ENCODE data around the gene RPA3. TPM values are rescaled to one million over a fixed set of nuclear protein-coding genes. Genes with fewer than 3 reads are reported as not detected.

RPA3 gene
- total RNA-seq, 1 donor from 2014 or later = 0.96 TPM

GRCh38 chr7:7596176-7596575 is 122.2 kb downstream of the RPA3 start:
- intact Hi-C loops (cut with DNase I) = loop anchor here (10.0 kb wide), 1 partner anchor 619 kb away; no protein-coding TSS in a partner anchor
- peak in 1 of 2 donors; percentile 9 for DNase-seq (ENCODE audit: low spot score in 2 of 2)
- peaks cover 9 to 25% of the 10 kb centered on the region in 2 donors for H3K36me3 ChIP-seq
- H3K27me3 ChIP-seq = no peaks in the 10 kb centered on the region
- no peak overlapping the region for H3K27ac ChIP-seq
- H3K4me3 ChIP-seq = no peak overlapping the region
- H3K9me3 ChIP-seq = no peaks in the 10 kb centered on the region
- no peaks in the 10 kb centered on the region for H3K4me1 ChIP-seq
- no peak for TF ChIP-seq CTCF (IDR thresholded peaks at IDR 0.05)

GRCh38 chr7:7595451-7595850 is 123.0 kb downstream of the RPA3 start:
- Histone ChIP-seq H3K36me3 (peaks cover 9 to 25% of the 10 kb centered on the region in 2 donors), H3K4me1 (no peaks in the 10 kb centered on the region), H3K4me3 (no peak overlapping the region), H3K27me3 (no peaks in the 10 kb centered on the region), H3K27ac (no peak overlapping the region), H3K9me3 (no peaks in the 10 kb centered on the region)
- TF ChIP-seq CTCF (IDR thresholded peaks at IDR 0.05) = peak in 2 of 3 experiments; percentile 18 to 32
- no peak for DNase-seq (ENCODE audit: low spot score in 2 of 2)
- intact Hi-C loops (cut with DNase I) = loop anchor here (10.0 kb wide), 1 partner anchor 619 kb away; no protein-coding TSS in a partner anchor

Other genes starting within 250 kb of the RPA3 start
- 0.11 TPM for gene COL28A1, start 182.7 kb downstream of the RPA3 start, total RNA-seq
- gene MIOS, start 151.7 kb downstream of the RPA3 start, total RNA-seq = 14.6 TPM
- gene UMAD1, start 77.9 kb downstream of the RPA3 start, total RNA-seq = 17.7 TPM

All from ascending aorta (tissue), 2 donors.